ENCODE results near the gene KLF6. TPM values are rescaled to one million over a fixed set of nuclear protein-coding genes. Genes with fewer than 3 reads are reported as not detected.

The KLF6 gene
- total and polyA plus RNA-seq, 7 experiments from 2014 or later: 142 to 1,870 (median 168) TPM

GRCh38 chr10:3774814-3775695 lies 10.0 kb downstream of the KLF6 start:
- ATAC-seq: peak; percentile 31
- peaks cover 0 to 8% (median 0%) of the 10 kb centered on the region in 11 donors for H3K9me3 Mint-ChIP-seq
- no peaks in the 10 kb centered on the region for H3K9me3 ChIP-seq (ENCODE audit: control insufficient read depth in 2 of 3, low read length in 3 of 3)
- intact Hi-C loops (cut with micrococcal nuclease): loop anchor here (5.0 kb wide), 7 partner anchors 37 to 538 kb away; no protein-coding TSS in a partner anchor
- no peaks in the 10 kb centered on the region for H3K27me3 ChIP-seq (ENCODE audit: control insufficient read depth in 2 of 2, insufficient read depth in 2 of 2, low read length in 2 of 2)
- H3K36me3 ChIP-seq (ENCODE audit: control insufficient read depth in 2 of 3, insufficient read depth in 3 of 3, low read length in 3 of 3): peaks cover 4 to 43% (median 31%) of the 10 kb centered on the region in 3 experiments
- ChIA-PET CTCF (interaction anchor here (0.6 kb wide), 1 partner anchor 13 kb away, joined by 3 read pairs; no protein-coding TSS in a partner anchor), POLR2A (interaction anchor here (0.6 to 2.5 kb wide), 7 partner anchors 9 to 173 kb away, joined by 3 to 33 read pairs (median 3); partner anchors contain the start of gene KLF6)
- peak overlapping the region; percentile 25 to 99 (median 82) for H3K27ac Mint-ChIP-seq
- H3K36me3 Mint-ChIP-seq: peaks cover 10 to 54% (median 17%) of the 10 kb centered on the region in 5 donors
- H3K4me3 ChIP-seq (ENCODE audit: low read length): no peak overlapping the region
- H3K4me3 Mint-ChIP-seq: peak overlapping the region in 5 of 10 donors; percentile 22 to 81 (median 44)
- H3K27me3 Mint-ChIP-seq: no peaks in the 10 kb centered on the region
- DNase-seq: no peak
- peaks cover 32 to 54% (median 44%) of the 10 kb centered on the region in 7 donors for H3K4me1 Mint-ChIP-seq
- no peak overlapping the region for H3K27ac ChIP-seq (ENCODE audit: low read depth, low read length)
- H3K4me1 ChIP-seq (ENCODE audit: control insufficient read depth in 2 of 2, insufficient read depth in 2 of 2, low read length in 2 of 2): peaks cover 34 to 54% of the 10 kb centered on the region in 2 donors

- ChIA-PET POLR2A (interaction anchor here (0.9 to 2.5 kb wide), 7 partner anchors 8 to 161 kb away, joined by 3 to 33 read pairs (median 3); partner anchors contain the start of gene KLF6), CTCF (interaction anchor here (0.6 kb wide), 1 partner anchor 12 kb away, joined by 3 read pairs; no protein-coding TSS in a partner anchor)
- Mint-ChIP-seq H3K36me3 (peaks cover 4 to 50% (median 17%) of the 10 kb centered on the region in 5 donors), H3K9me3 (peaks cover 0 to 6% (median 0%) of the 10 kb centered on the region in 11 donors), H3K4me1 (peaks cover 27 to 53% (median 37%) of the 10 kb centered on the region in 7 donors), H3K27me3 (no peaks in the 10 kb centered on the region), H3K4me3 (no peak overlapping the region), H3K27ac (peak overlapping the region in 5 of 9 donors; percentile 9 to 79 (median 64))
- intact Hi-C loops (cut with micrococcal nuclease): no loop called here
- Histone ChIP-seq H3K27me3 (ENCODE audit: control insufficient read depth in 2 of 2, insufficient read depth in 2 of 2, low read length in 2 of 2) (no peaks in the 10 kb centered on the region), H3K4me1 (ENCODE audit: control insufficient read depth in 2 of 2, insufficient read depth in 2 of 2, low read length in 2 of 2) (peaks cover 27 to 46% of the 10 kb centered on the region in 2 donors), H3K4me3 (ENCODE audit: low read length) (no peak overlapping the region), H3K9me3 (ENCODE audit: control insufficient read depth in 2 of 3, low read length in 3 of 3) (no peaks in the 10 kb centered on the region), H3K27ac (ENCODE audit: low read depth, low read length) (no peak overlapping the region), H3K36me3 (ENCODE audit: control insufficient read depth in 2 of 3, insufficient read depth in 3 of 3, low read length in 3 of 3) (peaks cover 0 to 35% (median 23%) of the 10 kb centered on the region in 3 experiments)
- DNase-seq (no peak), ATAC-seq (peak; percentile 21)
Measured at GRCh38 chr10:3774018-3774813, 10.8 kb downstream of the KLF6 start.

- H3K36me3 ChIP-seq (ENCODE audit: control insufficient read depth in 2 of 3, insufficient read depth in 3 of 3, low read length in 3 of 3): peaks cover 0 to 28% (median 16%) of the 10 kb centered on the region in 3 experiments
- H3K9me3 Mint-ChIP-seq: peaks cover 0 to 6% (median 0%) of the 10 kb centered on the region in 11 donors
- peaks cover 22 to 39% of the 10 kb centered on the region in 2 donors for H3K4me1 ChIP-seq (ENCODE audit: control insufficient read depth in 2 of 2, insufficient read depth in 2 of 2, low read length in 2 of 2)
- H3K36me3 Mint-ChIP-seq: peaks cover 4 to 44% (median 11%) of the 10 kb centered on the region in 5 donors
- ATAC-seq (no peak), DNase-seq (no peak)
- no peak overlapping the region for H3K4me3 Mint-ChIP-seq
- ChIA-PET POLR2A (interaction anchor here (0.7 to 2.5 kb wide), 6 partner anchors 8 to 36 kb away, joined by 3 to 33 read pairs (median 6); partner anchors contain the start of gene KLF6), CTCF (no interaction called here)
- no peak overlapping the region for H3K4me3 ChIP-seq (ENCODE audit: low read length)
- intact Hi-C loops (cut with micrococcal nuclease): no loop called here
- peaks cover 25 to 52% (median 31%) of the 10 kb centered on the region in 7 donors for H3K4me1 Mint-ChIP-seq
- no peaks in the 10 kb centered on the region for H3K9me3 ChIP-seq (ENCODE audit: control insufficient read depth in 2 of 3, low read length in 3 of 3)
- H3K27ac Mint-ChIP-seq: peak overlapping the region in 3 of 9 donors; percentile 40 to 79 (median 79)
- no peaks in the 10 kb centered on the region for H3K27me3 ChIP-seq (ENCODE audit: control insufficient read depth in 2 of 2, insufficient read depth in 2 of 2, low read length in 2 of 2)
- no peaks in the 10 kb centered on the region for H3K27me3 Mint-ChIP-seq
- H3K27ac ChIP-seq (ENCODE audit: low read depth, low read length): no peak overlapping the region
Measured at GRCh38 chr10:3773460-3774017, 11.5 kb downstream of the KLF6 start.

GRCh38 chr10:3772361-3773171 lies 12.4 kb downstream of the KLF6 start:
- peaks cover 16 to 29% of the 10 kb centered on the region in 2 donors for H3K4me1 ChIP-seq (ENCODE audit: control insufficient read depth in 2 of 2, insufficient read depth in 2 of 2, low read length in 2 of 2)
- peaks cover 20 to 46% (median 22%) of the 10 kb centered on the region in 7 donors for H3K4me1 Mint-ChIP-seq

GRCh38 chr10:3770611-3771110 lies 14.3 kb downstream of the KLF6 start:
- peaks cover 1 to 18% of the 10 kb centered on the region in 2 donors for H3K4me1 ChIP-seq (ENCODE audit: control insufficient read depth in 2 of 2, insufficient read depth in 2 of 2, low read length in 2 of 2)
- peaks cover 0 to 7% (median 4%) of the 10 kb centered on the region in 3 experiments for H3K36me3 ChIP-seq (ENCODE audit: control insufficient read depth in 2 of 3, insufficient read depth in 3 of 3, low read length in 3 of 3)
- no peak for DNase-seq
- no peaks in the 10 kb centered on the region for H3K9me3 ChIP-seq (ENCODE audit: control insufficient read depth in 2 of 3, low read length in 3 of 3)
- ChIA-PET CTCF (interaction anchor here (0.7 kb wide), 1 partner anchor 18 kb away, joined by 4 read pairs; no protein-coding TSS in a partner anchor), POLR2A (interaction anchor here (0.7 to 1.6 kb wide), 3 partner anchors 10 to 87 kb away, joined by 3 to 10 read pairs (median 3); partner anchors contain the start of gene KLF6)
- Mint-ChIP-seq H3K27me3 (no peaks in the 10 kb centered on the region), H3K9me3 (peaks cover 0 to 6% (median 0%) of the 10 kb centered on the region in 11 donors), H3K27ac (no peak overlapping the region), H3K4me3 (no peak overlapping the region), H3K36me3 (peaks cover 0 to 23% (median 5%) of the 10 kb centered on the region in 5 donors), H3K4me1 (peaks cover 7 to 47% (median 13%) of the 10 kb centered on the region in 7 donors)
- H3K4me3 ChIP-seq (ENCODE audit: low read length): no peak overlapping the region
- intact Hi-C loops (cut with micrococcal nuclease): no loop called here
- no peaks in the 10 kb centered on the region for H3K27me3 ChIP-seq (ENCODE audit: control insufficient read depth in 2 of 2, insufficient read depth in 2 of 2, low read length in 2 of 2)
- no peak for ATAC-seq
- H3K27ac ChIP-seq (ENCODE audit: low read depth, low read length): no peak overlapping the region

More at GRCh38 chr10:3772361-3773171, 12.4 kb downstream of the KLF6 start:
- Mint-ChIP-seq H3K27ac (no peak overlapping the region), H3K4me3 (no peak overlapping the region), H3K36me3 (peaks cover 4 to 36% (median 11%) of the 10 kb centered on the region in 5 donors), H3K9me3 (peaks cover 0 to 6% (median 0%) of the 10 kb centered on the region in 11 donors), H3K27me3 (no peaks in the 10 kb centered on the region)
- no peak for DNase-seq
- no peak overlapping the region for H3K27ac ChIP-seq (ENCODE audit: low read depth, low read length)
- no peaks in the 10 kb centered on the region for H3K9me3 ChIP-seq (ENCODE audit: control insufficient read depth in 2 of 3, low read length in 3 of 3)
- intact Hi-C loops (cut with micrococcal nuclease): no loop called here
- no peak for ATAC-seq
- POLR2A ChIA-PET: interaction anchor here (0.7 to 1.9 kb wide), 4 partner anchors 10 to 37 kb away, joined by 3 to 8 read pairs (median 6); partner anchors contain the start of gene KLF6
- peaks cover 0 to 19% (median 10%) of the 10 kb centered on the region in 3 experiments for H3K36me3 ChIP-seq (ENCODE audit: control insufficient read depth in 2 of 3, insufficient read depth in 3 of 3, low read length in 3 of 3)
- H3K27me3 ChIP-seq (ENCODE audit: control insufficient read depth in 2 of 2, insufficient read depth in 2 of 2, low read length in 2 of 2): no peaks in the 10 kb centered on the region
- H3K4me3 ChIP-seq (ENCODE audit: low read length): no peak overlapping the region
- CTCF ChIA-PET: no interaction called here

Measured in naive thymus-derived CD4-positive, alpha-beta T cell (primary cell).